ENCODE data around the gene SYT5. TPM values are rescaled to one million over a fixed set of nuclear protein-coding genes. Genes with fewer than 3 reads are reported as not detected.

SYT5 gene
- total and polyA plus RNA-seq, 9 of the 15 experiments (the other 6 are each of a cell fraction or from before 2014, with no cell fraction given) = 1.3 to 20.9 (median 8.8) TPM

DNA sequence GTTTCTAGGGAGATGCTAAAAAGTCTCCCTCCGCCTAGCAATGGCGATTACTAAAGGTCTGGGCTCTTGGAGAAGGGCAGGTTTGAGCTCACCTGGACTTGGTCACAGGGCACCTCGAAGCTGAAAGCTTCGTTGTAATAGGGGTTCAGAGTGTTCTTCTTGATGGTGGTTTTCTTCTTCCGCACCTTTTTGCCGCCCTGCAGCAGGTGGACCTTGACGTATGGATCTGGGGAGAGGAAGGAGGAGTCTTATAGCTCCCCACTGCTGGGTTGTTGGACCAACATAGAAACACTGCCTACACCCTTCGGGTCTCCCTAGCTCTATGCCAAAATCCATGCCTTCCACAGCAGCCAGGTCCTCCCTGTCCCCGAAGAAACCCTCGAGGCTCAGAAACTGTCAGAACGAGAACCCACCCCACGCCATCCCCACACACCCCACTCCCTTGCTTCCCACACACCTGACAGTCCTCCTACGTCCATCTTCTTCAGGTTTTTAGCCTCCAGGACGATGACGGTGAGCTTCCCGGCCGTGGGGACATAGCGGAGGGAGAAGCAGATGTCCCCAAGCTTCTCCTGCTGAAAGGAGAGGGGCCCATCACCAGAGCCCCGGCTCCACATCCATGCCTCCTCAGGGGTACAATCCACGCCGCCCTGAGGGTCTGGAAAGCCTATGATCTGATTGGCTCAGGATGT, 5.5 kb downstream of the SYT5 start (continued):
- TF ChIP-seq, protein P1, sequence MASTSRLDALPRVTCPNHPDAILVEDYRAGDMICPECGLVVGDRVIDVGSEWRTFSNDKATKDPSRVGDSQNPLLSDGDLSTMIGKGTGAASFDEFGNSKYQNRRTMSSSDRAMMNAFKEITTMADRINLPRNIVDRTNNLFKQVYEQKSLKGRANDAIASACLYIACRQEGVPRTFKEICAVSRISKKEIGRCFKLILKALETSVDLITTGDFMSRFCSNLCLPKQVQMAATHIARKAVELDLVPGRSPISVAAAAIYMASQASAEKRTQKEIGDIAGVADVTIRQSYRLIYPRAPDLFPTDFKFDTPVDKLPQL (IDR thresholded peaks at IDR 0.05; ENCODE audit: extremely low read depth, insufficient read length) = peak; percentile 40
- TF ChIP-seq ARID1B (IDR thresholded peaks at IDR 0.05) (peak; percentile 5; the same call in 1 of the 2 replicates), MIER1 (IDR thresholded peaks at IDR 0.05; ENCODE audit: low read depth) (0 out of 2 replicates have a peak, but pooled peaks have one; percentile 45), CREM (IDR thresholded peaks at IDR 0.05; ENCODE audit: low read depth) (peak; percentile 4; the same call in 1 of the 2 replicates), CHD2 (IDR thresholded peaks at IDR 0.05; ENCODE audit: low read depth, low read length) (0 out of 2 replicates have a peak, but pooled peaks have one; percentile 17), ARNT (IDR thresholded peaks at IDR 0.05) (0 out of 4 replicates have a peak, but pooled peaks of 1 of the 2 experiments have one; percentile 35), EGR1 (conservative IDR thresholded peaks at IDR 0.05) (0 out of 2 replicates have a peak, but pooled peaks have one; percentile 6), ZNF174 (CRISPR knock-in tag; IDR thresholded peaks at IDR 0.05) (no peak), TBP (optimal IDR thresholded peaks at IDR 0.05; ENCODE audit: low read depth, low read length) (peak; percentile 67), RBFOX2 (IDR thresholded peaks at IDR 0.05; ENCODE audit: low read depth, low read length) (no peak), ZNF133 (CRISPR knock-in tag; IDR thresholded peaks at IDR 0.05) (no peak)
- TF ChIP-seq, protein P2, sequence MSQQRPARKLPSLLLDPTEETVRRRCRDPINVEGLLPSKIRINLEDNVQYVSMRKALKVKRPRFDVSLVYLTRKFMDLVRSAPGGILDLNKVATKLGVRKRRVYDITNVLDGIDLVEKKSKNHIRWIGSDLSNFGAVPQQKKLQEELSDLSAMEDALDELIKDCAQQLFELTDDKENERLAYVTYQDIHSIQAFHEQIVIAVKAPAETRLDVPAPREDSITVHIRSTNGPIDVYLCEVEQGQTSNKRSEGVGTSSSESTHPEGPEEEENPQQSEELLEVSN (IDR thresholded peaks at IDR 0.05; ENCODE audit: borderline replicate concordance in 1 of 2, extremely low read depth in 1 of 2, insufficient read depth in 1 of 2, insufficient read length in 1 of 2, low read depth in 1 of 2, low read length in 1 of 2, poor library complexity in 1 of 2, severe bottlenecking in 1 of 2) = peak; percentile 78 to 98
- TF ChIP-seq, protein P3, sequence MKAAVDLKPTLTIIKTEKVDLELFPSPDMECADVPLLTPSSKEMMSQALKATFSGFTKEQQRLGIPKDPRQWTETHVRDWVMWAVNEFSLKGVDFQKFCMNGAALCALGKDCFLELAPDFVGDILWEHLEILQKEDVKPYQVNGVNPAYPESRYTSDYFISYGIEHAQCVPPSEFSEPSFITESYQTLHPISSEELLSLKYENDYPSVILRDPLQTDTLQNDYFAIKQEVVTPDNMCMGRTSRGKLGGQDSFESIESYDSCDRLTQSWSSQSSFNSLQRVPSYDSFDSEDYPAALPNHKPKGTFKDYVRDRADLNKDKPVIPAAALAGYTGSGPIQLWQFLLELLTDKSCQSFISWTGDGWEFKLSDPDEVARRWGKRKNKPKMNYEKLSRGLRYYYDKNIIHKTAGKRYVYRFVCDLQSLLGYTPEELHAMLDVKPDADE (conservative IDR thresholded peaks at IDR 0.05; ENCODE audit: control insufficient read depth, low read depth, low read length) = peak; percentile 11; the same call in 1 of the 2 replicates
